UCSD-AML1 (cell line): ENCODE results near the gene GSTA2.
"Not testable (repeated sequence)": the region's sequence is repeated elsewhere in the genome, so short reads cannot be mapped to it uniquely, and the experiment has no call there.

Source experiments
- DNase-seq: peaks from one replicate; lab custom pipeline; 2025; ENCODE audit not compliant: unreplicated experiment; lab: John Stamatoyannopoulos, UW

The GSTA2 gene

GRCh38 chr6:52760105-52760765, 3.0 kb downstream of the GSTA2 start:
- no peak for DNase-seq

- no peak for DNase-seq
Observed at GRCh38 chr6:52759085-52759484, 4.2 kb downstream of the GSTA2 start.

DNA sequence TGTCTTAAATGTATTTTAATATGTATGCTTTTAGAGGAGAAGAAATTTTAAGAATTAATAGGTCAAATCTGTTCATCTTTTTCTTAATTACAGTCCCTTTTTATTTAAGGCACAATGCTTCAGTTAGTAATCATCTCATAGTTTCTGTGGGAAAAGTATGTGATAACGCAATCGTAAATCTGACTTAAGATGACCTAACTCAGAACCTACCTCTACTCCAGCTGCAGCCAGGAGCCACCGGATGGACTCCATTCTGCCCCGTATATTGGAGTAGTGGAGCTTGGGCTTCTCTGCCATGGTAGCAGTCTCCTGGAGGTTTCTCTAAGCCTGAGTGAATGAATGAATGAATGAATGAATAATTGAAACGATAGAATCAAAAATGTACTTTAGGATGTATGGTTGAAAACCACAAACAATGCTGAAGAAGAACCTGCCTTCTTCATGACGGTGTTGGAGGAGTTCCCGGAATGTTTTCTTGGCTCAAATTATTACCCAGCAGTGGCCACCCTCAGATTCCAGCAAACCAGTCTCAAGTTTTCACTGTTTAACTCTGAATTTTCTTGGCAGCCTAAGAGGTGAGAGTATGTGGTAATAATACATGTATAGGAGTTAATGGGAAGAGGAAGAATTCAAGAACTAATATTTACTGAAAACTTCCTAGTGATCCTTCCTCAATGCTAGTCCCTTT, 5.5 kb downstream of the GSTA2 start:
- not testable (repeated sequence) for DNase-seq

GRCh38 chr6:52754443-52754842, 8.8 kb downstream of the GSTA2 start:
- no peak for DNase-seq

DNA sequence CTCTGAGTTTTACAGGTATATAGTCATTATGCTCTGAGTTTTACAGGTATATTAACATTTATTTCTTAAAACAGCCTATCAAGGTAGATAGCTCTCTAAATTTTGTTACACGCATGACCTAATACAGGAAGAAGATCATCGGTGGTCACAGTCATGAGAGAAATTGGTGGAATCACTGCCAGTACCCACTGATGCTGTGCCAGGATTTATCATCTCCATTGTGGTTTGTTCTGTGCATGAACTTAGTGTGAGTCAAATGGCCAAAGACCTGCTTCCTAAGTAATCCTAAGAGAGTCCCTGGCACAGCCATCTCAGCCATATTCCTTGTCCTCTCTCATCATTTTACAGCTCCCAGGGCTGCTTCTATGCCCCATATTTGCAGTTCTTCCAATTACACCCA, 10.1 kb downstream of the GSTA2 start:
- not testable (repeated sequence) for DNase-seq

DNA sequence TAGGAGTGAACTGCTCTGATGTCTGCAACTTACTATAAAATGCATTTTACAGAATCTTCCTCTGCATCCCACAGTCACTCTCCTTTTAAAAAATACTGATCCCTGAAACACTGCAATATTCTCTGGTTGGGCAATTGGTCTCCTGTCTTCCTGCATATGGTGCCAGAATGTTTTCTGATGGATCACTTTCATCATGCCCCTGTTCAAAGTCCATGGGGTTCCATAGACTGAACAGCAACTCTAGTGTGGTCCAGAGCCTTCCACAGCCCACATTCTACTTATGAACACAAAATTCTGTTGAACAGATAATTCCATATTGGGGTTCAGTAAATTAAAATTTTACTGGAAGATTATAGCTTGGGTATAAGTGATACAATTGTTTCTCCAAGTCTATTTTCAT, 11.0 kb downstream of the GSTA2 start:
- no peak for DNase-seq

- DNase-seq, result no peak
Observed at GRCh38 chr6:52749556-52750152, 13.6 kb downstream of the GSTA2 start.

- not testable (repeated sequence) for DNase-seq
Observed at GRCh38 chr6:52747301-52747700, 16.0 kb downstream of the GSTA2 start.

- DNase-seq, result no peak
Observed at GRCh38 chr6:52746213-52746612, 17.1 kb downstream of the GSTA2 start.

DNA sequence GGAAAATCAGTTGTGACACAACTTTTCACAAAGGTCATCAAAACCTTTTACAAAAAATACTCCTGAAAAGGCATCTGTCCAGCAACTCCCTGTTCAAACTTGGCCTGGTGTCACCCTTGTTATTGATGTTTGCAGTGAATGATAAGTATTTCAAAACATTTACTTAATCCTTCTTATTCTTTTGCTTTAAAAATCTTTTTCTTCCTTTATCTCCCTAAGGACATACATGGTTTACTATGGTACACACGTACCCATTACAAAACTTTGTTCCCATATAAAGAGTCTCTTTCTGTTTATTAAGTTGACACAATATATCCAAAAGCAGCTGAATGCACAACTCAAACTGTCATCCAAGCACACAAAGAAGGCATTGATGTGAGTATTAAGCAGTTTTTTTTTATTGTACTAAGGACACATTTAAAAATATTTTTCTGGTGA, 17.5 kb downstream of the GSTA2 start:
- DNase-seq, result no peak

DNA sequence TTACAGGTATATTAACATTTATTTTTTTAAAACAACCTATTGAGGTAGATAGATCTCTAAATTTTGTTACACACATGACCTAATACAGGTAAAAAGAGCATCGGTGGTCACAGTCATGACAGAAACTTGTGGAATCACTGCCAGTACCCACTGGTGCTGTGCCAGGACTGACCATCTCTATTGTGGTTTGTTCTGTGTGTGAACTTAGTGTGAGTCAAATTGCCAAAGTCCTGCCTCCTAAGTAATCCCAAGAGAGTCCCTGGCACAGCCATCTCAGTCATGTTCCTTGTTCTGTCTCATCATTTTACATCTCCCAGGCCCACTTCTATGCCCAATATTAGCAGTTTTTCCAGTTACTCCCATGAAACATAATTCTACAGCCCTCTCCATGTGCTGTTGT, 21.4 kb downstream of the GSTA2 start:
- DNase-seq, result no peak

- DNase-seq, result no peak
Observed at GRCh38 chr6:52739627-52740026, 23.6 kb downstream of the GSTA2 start.

DNA sequence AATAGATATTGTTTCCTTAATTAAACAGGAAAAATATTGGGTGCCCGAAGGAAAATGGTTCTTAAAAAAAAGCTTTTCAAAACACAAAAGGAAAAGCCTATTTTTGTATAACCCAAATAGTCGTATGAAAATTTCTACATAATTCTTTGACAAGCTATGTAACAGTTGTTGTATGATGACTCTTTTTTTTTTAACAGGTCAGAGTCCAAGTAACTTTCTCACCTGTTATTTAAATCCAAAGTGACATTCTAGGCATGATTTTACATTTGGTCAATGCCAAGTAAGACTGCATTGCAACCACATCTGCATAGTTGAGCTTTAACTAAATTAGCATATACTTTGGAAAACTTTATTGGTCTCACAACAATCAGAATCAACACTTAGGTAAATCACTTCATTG, 24.1 kb downstream of the GSTA2 start:
- DNase-seq, result no peak

- no peak for DNase-seq
Observed at GRCh38 chr6:52736145-52736544, 27.1 kb downstream of the GSTA2 start.

DNA sequence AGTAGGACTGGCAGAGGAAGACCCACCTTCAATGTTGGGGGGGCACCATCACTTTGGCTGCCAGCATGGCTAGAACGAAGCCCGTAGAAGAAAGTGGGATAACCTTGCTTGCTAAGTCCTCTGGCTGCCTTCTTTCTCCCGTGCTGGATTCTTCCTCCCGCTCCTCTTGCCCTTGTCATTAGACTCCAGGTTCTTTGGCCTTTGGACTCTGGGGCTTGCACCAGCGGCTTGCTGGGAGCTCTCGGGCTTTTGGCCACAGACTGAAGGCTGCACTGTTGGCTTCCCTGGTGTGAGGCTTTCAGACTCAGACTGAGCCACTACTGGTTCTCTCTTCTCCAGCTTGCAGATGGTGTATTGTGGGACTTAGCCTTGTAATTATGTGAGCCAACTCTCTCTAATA, 28.2 kb downstream of the GSTA2 start:
- DNase-seq, result no peak

DNA sequence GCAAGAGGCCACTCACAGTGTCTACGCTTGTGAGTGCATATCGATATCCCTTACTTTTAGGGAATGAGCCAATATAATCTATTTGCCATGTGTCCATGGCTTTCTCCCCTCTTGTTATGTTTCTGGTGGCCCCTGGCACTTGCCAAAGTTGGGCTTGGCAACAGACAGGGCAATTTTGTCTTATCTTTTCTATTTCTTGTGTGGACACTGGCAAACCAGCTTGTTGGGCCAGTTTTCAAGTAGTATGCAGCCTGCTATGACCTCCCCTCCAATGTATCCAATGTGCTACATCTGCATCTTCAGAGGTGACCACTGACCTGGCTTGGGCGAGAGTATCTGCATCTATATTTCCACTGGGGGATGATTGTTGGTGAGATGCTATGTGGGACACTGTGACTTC, 29.2 kb downstream of the GSTA2 start:
- DNase-seq, result no peak

DNA sequence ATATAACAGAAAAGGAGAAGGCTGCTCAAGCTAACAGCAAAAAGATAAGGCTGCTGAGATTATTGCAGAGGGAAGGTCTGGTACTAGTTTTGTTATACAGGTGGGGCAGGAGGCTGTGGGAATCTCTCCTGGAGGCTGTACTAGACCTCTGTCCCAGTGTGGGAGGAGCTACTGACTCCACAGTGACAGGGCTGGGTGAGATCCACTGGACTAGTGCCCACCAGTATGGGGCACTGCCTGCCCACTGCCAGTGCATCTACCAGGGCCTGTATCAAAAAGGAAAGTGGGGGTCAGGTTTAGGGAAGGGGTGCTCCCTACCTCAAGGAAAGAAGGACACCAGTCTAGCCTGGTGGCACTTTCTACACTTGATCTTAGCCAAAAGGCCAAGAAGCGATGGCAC, 30.1 kb downstream of the GSTA2 start:
- no peak for DNase-seq

DNA sequence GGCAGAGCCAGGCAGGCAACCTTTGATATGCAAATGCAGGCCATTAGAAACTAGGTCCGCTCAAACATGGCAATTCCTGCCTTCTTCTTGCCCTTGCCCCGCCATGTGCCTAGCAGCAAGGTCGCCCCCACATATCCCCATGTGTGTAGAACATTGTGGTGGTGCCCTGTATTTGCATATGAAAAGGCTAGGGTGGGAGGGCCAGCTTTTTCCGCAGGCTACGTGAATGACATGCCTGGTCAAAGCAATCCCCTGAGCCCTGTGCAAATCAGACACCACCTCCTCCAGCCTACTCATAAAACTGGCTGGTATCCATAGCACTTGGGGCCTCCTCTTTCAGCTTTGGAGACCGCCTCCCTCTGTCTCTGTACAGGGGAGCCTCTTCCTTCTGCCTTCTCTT, 31.6 kb downstream of the GSTA2 start:
- DNase-seq, result no peak

DNA sequence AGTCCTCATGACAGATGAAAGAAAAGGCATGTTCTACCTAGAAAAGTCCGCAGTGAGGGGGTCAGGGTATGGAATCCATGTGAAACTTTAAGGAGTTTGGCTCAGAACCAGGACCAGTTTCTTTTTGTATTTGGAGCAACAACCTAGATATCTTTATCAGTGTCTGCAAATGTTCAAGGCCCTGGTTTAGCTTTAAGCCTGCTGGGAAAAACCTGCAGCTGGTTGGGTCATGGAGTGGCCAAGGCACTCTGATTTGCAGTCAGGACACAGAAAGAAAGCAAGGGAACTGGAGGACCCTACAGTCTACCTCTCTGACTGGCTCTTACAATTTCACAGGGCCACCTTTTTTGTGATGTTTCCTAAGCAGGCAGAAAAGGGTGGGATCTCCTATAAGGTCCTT, 33.7 kb downstream of the GSTA2 start:
- no peak for DNase-seq

GRCh38 chr6:52728394-52728793, 34.9 kb downstream of the GSTA2 start:
- DNase-seq, result no peak

- DNase-seq, result no peak
Observed at GRCh38 chr6:52727908-52728307, 35.4 kb downstream of the GSTA2 start.

GRCh38 chr6:52726741-52727535, 36.3 kb downstream of the GSTA2 start:
- no peak for DNase-seq
